ENCODE data around the gene ZFP62. TPM values are rescaled to one million over a fixed set of nuclear protein-coding genes. Genes with fewer than 3 reads are reported as not detected.

Gene ZFP62
- total RNA-seq, 2 donors from 2014 or later = 37.3 to 44.6 TPM

DNA sequence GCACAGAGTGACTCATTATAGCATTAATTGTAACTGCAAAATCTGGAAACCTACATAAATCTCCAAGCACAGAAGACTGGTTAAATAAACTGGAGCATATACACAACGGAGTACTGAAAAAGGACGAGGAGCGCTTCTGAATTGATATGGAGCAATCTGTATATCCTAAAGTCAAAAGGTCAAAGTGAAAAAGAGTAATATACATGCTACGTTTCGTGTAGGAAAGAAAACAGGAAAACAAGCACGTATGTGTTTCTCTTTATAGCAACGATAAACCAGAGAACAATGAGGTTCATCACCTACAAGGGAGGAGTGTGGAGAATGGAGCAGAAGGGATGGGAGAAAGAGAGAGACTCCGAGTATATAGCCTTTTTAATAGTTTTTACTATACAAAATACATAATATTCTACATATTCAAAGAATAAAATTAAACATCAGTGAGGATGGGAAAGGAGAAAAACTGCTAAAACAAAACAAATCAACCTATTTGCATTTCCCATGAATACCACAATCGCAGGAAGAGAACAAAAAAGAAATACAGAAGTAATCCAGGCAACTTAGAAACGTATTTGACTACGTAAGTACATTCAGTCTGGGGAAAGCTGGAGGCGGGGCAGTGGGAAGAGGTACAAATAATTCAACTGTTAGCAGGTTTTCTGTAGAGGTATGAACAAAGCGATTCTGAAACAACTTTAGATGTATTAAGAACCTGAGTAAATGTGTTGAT is 7.8 kb downstream of the ZFP62 start:
- WGBS, 2 experiments (ENCODE audit: insufficient coverage in 1 of 2, insufficient read length in 1 of 2) = 86 to 90% methylated on average over 12 of the region's 13 CpGs
- Histone ChIP-seq H3K27me3 (ENCODE audit: control insufficient read depth, insufficient read depth, low read length, poor library complexity, severe bottlenecking) (no peaks in the 10 kb centered on the region), H3K4me1 (ENCODE audit: control insufficient read depth, insufficient read depth, low read length) (no peaks in the 10 kb centered on the region), H3K36me3 (ENCODE audit: control insufficient read depth, insufficient read depth, low read length) (peaks cover 77% of the 10 kb centered on the region), H3K4me3 (ENCODE audit: low read length) (no peak overlapping the region), H3K27ac (ENCODE audit: low read depth, low read length) (no peak overlapping the region), H3K9me3 (ENCODE audit: control insufficient read depth, low read length) (peaks cover 53% of the 10 kb centered on the region), H3K9ac (ENCODE audit: extremely low read depth, low read length, poor library complexity, severe bottlenecking) (no peak overlapping the region)
- no peak for DNase-seq
- Mint-ChIP-seq H3K36me3 (ENCODE audit: low read depth) (peaks cover 96% of the 10 kb centered on the region), H3K9me3 (peaks cover 83% of the 10 kb centered on the region), H3K27ac (no peak overlapping the region), H3K4me3 (no peak overlapping the region), H3K4me1 (no peaks in the 10 kb centered on the region), H3K27me3 (ENCODE audit: insufficient read depth) (no peaks in the 10 kb centered on the region)
- TF ChIP-seq, protein P1, sequence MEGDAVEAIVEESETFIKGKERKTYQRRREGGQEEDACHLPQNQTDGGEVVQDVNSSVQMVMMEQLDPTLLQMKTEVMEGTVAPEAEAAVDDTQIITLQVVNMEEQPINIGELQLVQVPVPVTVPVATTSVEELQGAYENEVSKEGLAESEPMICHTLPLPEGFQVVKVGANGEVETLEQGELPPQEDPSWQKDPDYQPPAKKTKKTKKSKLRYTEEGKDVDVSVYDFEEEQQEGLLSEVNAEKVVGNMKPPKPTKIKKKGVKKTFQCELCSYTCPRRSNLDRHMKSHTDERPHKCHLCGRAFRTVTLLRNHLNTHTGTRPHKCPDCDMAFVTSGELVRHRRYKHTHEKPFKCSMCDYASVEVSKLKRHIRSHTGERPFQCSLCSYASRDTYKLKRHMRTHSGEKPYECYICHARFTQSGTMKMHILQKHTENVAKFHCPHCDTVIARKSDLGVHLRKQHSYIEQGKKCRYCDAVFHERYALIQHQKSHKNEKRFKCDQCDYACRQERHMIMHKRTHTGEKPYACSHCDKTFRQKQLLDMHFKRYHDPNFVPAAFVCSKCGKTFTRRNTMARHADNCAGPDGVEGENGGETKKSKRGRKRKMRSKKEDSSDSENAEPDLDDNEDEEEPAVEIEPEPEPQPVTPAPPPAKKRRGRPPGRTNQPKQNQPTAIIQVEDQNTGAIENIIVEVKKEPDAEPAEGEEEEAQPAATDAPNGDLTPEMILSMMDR (conservative IDR thresholded peaks at IDR 0.05) = no peak

DNA sequence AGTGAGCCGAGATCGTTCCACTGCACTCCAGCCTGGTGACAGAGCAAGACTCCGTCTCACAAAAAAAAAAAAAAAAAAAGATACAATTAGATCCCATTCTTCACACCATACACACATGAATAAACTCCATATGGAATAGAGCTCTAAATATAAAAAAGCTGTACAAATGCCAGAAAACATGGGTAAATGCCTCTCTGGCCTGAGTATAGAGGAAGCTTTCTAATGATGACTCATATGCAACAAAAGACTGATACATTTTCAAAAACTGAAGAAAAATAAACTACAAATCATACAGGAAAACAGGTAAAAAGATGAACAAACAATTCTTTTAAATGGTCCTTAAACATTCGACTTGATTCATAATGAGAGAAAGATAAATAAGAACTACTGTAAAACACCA is 8.6 kb downstream of the ZFP62 start:
- TF ChIP-seq, protein P1 (conservative IDR thresholded peaks at IDR 0.05) = no peak
- Mint-ChIP-seq H3K36me3 (ENCODE audit: low read depth) (peaks cover 99% of the 10 kb centered on the region), H3K4me3 (no peak overlapping the region), H3K9me3 (peaks cover 90% of the 10 kb centered on the region), H3K27ac (no peak overlapping the region), H3K27me3 (ENCODE audit: insufficient read depth) (no peaks in the 10 kb centered on the region), H3K4me1 (no peaks in the 10 kb centered on the region)
- WGBS, 2 experiments (ENCODE audit: insufficient coverage in 1 of 2, insufficient read length in 1 of 2) = 100% methylated on average over 4 of the region's 4 CpGs; no CpG with 5 or more reads in 1 of the 2 experiments
- Histone ChIP-seq H3K27me3 (ENCODE audit: control insufficient read depth, insufficient read depth, low read length, poor library complexity, severe bottlenecking) (no peaks in the 10 kb centered on the region), H3K9me3 (ENCODE audit: control insufficient read depth, low read length) (peaks cover 60% of the 10 kb centered on the region), H3K9ac (ENCODE audit: extremely low read depth, low read length, poor library complexity, severe bottlenecking) (no peak overlapping the region), H3K4me3 (ENCODE audit: low read length) (no peak overlapping the region), H3K36me3 (ENCODE audit: control insufficient read depth, insufficient read depth, low read length) (peaks cover 85% of the 10 kb centered on the region), H3K4me1 (ENCODE audit: control insufficient read depth, insufficient read depth, low read length) (no peaks in the 10 kb centered on the region), H3K27ac (ENCODE audit: low read depth, low read length) (no peak overlapping the region)
- DNase-seq = no peak

DNA sequence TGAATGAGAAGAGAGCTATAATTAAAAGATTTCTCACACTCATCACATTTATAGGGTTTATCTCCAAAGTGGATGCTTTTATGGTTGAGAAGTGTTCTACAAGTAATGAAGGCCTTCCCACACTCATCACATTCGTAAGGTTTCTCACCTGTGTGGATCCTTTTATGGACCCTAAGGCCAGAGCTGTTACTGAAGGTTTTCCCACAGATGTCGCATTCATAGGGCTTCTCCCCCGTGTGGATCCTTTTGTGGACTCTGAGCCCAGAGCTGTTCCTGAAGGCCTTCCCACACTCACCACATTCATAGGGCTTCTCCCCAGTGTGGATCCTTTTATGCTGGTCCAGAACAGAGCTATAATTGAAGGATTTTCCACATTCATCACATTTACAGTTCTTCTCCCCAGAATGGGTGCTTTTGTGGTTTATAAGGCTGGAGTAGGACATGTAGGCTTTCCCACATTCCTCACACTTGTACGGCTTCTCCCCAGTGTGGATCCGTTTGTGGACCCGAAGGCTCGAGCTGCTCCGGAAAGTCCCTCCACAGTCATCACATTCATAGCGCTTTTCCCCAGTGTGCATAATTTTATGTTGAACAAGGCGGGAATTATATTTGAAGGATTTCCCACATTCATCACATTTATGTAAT is 10.5 kb downstream of the ZFP62 start:
- Histone ChIP-seq H3K4me1 (ENCODE audit: control insufficient read depth, insufficient read depth, low read length) (no peaks in the 10 kb centered on the region), H3K36me3 (ENCODE audit: control insufficient read depth, insufficient read depth, low read length) (peaks cover 84% of the 10 kb centered on the region), H3K4me3 (ENCODE audit: low read length) (peak overlapping the region; percentile 59), H3K27me3 (ENCODE audit: control insufficient read depth, insufficient read depth, low read length, poor library complexity, severe bottlenecking) (no peaks in the 10 kb centered on the region), H3K9ac (ENCODE audit: extremely low read depth, low read length, poor library complexity, severe bottlenecking) (no peak overlapping the region), H3K27ac (ENCODE audit: low read depth, low read length) (no peak overlapping the region), H3K9me3 (ENCODE audit: control insufficient read depth, low read length) (peaks cover 74% of the 10 kb centered on the region)
- H3K27me3 Mint-ChIP-seq (ENCODE audit: insufficient read depth) = peaks cover under 1% of the 10 kb centered on the region
- peaks cover 98% of the 10 kb centered on the region for H3K9me3 Mint-ChIP-seq
- H3K4me3 Mint-ChIP-seq = no peak overlapping the region
- DNase-seq = no peak
- no peaks in the 10 kb centered on the region for H3K4me1 Mint-ChIP-seq
- TF ChIP-seq, protein P1 (conservative IDR thresholded peaks at IDR 0.05) = no peak
- peaks cover 99% of the 10 kb centered on the region for H3K36me3 Mint-ChIP-seq (ENCODE audit: low read depth)
- no peak overlapping the region for H3K27ac Mint-ChIP-seq
- WGBS, 2 experiments (ENCODE audit: insufficient coverage in 1 of 2, insufficient read length in 1 of 2) = 95 to 97% methylated on average over 8 to 10 of the region's 10 CpGs

Data from endodermal cell (in vitro differentiated cells).